Measurements from ENCODE around the gene PADI4. TPM values are rescaled to one million over a fixed set of nuclear protein-coding genes. Genes with fewer than 3 reads are reported as not detected.

Gene PADI4
- total and polyA plus RNA-seq, 2 donors (not counting 3 experiments of a cell fraction or from before 2014, with no cell fraction given): not detected

DNA sequence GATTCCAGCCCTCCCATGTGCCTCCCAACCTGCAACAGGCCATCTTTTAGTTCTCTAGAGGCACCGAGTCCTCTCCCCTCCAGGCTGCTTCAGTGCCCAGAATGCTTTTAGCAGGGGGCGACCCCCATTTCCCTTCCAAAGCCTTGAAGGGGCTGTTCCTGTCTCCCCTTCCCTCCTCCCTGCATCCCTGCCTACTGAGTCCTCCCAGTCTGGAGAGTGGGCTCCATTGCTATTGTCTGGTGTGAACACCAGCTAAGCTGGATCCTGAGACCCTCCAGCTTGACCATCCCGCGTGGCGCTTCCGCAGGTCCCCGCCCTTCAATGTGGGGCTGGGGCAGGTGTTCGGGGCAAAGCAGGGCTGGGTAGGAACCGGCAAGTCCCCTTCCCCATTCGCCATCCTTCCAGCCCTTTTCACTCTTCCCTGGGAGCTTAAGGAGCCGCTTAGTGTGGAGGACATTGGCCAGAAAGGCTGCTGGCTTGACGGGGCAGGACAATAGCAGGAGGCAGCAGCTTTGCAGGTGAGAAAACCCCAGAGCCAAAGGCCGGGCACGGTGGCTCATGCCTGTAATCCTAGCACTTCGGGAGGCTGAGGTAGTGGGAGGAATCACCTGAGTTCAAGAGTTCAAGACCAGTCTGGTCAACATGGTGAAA, 96.2 kb downstream of the PADI4 start:
- H3K9me1 ChIP-seq (replicated peaks; ENCODE audit: control insufficient read depth, extremely low read depth, insufficient read depth, low read length): no peaks in the 10 kb centered on the region
- no peaks in the 10 kb centered on the region for H3K4me1 ChIP-seq (ENCODE audit: control insufficient read depth, extremely low read depth, insufficient read depth, low read length)
- no peaks in the 10 kb centered on the region for H3K79me2 ChIP-seq (ENCODE audit: control insufficient read depth, insufficient read depth, low read length)
- no peaks in the 10 kb centered on the region for H3K9me3 ChIP-seq (replicated peaks; ENCODE audit: control insufficient read depth, insufficient read depth, low read length)
- no peak overlapping the region for H3K4me2 ChIP-seq (ENCODE audit: insufficient read depth, low read length)
- BruUV-seq (replicated peaks): no TSS peak
- no peaks in the 10 kb centered on the region for H3K27me3 ChIP-seq (ENCODE audit: control insufficient read depth in 2 of 2, insufficient read depth in 2 of 2, low read length in 2 of 2)
- H2AFZ ChIP-seq (ENCODE audit: low read depth, low read length): no peak overlapping the region
- H3K4me3 ChIP-seq (replicated peaks in 1 of 3; ENCODE audit: insufficient read depth in 1 of 3, low read depth in 1 of 3, low read length in 3 of 3): no peak overlapping the region
- TF ChIP-seq MYC (IDR thresholded peaks at IDR 0.05; ENCODE audit: low read depth, low read length): no peak
- TF ChIP-seq, protein P1, sequence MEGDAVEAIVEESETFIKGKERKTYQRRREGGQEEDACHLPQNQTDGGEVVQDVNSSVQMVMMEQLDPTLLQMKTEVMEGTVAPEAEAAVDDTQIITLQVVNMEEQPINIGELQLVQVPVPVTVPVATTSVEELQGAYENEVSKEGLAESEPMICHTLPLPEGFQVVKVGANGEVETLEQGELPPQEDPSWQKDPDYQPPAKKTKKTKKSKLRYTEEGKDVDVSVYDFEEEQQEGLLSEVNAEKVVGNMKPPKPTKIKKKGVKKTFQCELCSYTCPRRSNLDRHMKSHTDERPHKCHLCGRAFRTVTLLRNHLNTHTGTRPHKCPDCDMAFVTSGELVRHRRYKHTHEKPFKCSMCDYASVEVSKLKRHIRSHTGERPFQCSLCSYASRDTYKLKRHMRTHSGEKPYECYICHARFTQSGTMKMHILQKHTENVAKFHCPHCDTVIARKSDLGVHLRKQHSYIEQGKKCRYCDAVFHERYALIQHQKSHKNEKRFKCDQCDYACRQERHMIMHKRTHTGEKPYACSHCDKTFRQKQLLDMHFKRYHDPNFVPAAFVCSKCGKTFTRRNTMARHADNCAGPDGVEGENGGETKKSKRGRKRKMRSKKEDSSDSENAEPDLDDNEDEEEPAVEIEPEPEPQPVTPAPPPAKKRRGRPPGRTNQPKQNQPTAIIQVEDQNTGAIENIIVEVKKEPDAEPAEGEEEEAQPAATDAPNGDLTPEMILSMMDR (IDR thresholded peaks at IDR 0.05; ENCODE audit: extremely low read depth in 1 of 2, insufficient read depth in 1 of 2, low read depth in 1 of 2, low read length in 2 of 2): no peak
- no peak for TF ChIP-seq GATA2 (IDR thresholded peaks at IDR 0.05; ENCODE audit: insufficient read depth, insufficient read length, low read depth, low read length)
- no peak for TF ChIP-seq FOS (IDR thresholded peaks at IDR 0.05; ENCODE audit: borderline replicate concordance, insufficient read depth, low read length)
- TF ChIP-seq POLR2A (IDR thresholded peaks at IDR 0.05; ENCODE audit: low read depth, low read length): no peak
- no peak for TF ChIP-seq EZH2 (IDR thresholded peaks at IDR 0.05; ENCODE audit: borderline replicate concordance, low read depth, low read length, severe bottlenecking)
- TF ChIP-seq JUN (IDR thresholded peaks at IDR 0.05; ENCODE audit: borderline replicate concordance, insufficient read depth, insufficient read length, low read depth): no peak
- DNase-seq (ENCODE audit: low read depth, low spot score): no peak
- intact Hi-C loops (cut with micrococcal nuclease) (loop anchor here (10.0 kb wide), 1 partner anchor 169 kb away; no protein-coding TSS in a partner anchor), dilution Hi-C loops (cut with MboI; ENCODE audit: extremely low pct_ligation_motif_present, low sequenced_read_pairs) (no loop called here)
- no peak overlapping the region for H3K9ac ChIP-seq (replicated peaks; ENCODE audit: extremely low read depth, insufficient read depth, low read length)
- H3K36me3 ChIP-seq (ENCODE audit: control insufficient read depth in 2 of 2, extremely low read depth in 1 of 2, insufficient read depth in 2 of 2, low read length in 2 of 2): peaks cover 5 to 18% of the 10 kb centered on the region in 2 experiments
- FAIRE-seq: no peak
- CTCF ChIA-PET: interaction anchor here (0.7 to 1.2 kb wide), 2 partner anchors 8 to 67 kb away, joined by 3 read pairs; no protein-coding TSS in a partner anchor
- no peaks in the 10 kb centered on the region for H4K20me1 ChIP-seq (replicated peaks; ENCODE audit: control insufficient read depth, extremely low read depth, insufficient read depth, low read length)
- no peak overlapping the region for H3K27ac ChIP-seq (ENCODE audit: insufficient read depth, low read depth, low read length)
- POLR2A ChIA-PET: interaction anchor here (0.7 kb wide), 1 partner anchor 1392 kb away, joined by 4 read pairs; no protein-coding TSS in a partner anchor
